Osteocyte (in vitro differentiated cells): Measurements from ENCODE around the gene TJP1. TPM values are rescaled to one million over a fixed set of nuclear protein-coding genes. Genes with fewer than 3 reads are reported as not detected.

Source experiments
- DNase-seq: peaks from one replicate; pipeline ENCODE4 v3.0.0; 2021; ENCODE audit warnings: mixed read lengths; ENCODE audit not compliant: unreplicated experiment; ENCODE audit errors: extremely low spot score
- H3K27ac Mint-ChIP-seq: one replicate; pipeline ENCODE4 v1.8.0; 2021; ENCODE audit warnings: mild to moderate bottlenecking, mixed read lengths; ENCODE audit not compliant: unreplicated experiment
- H3K27me3 Mint-ChIP-seq: one replicate; pipeline ENCODE4 v1.8.0; 2021; ENCODE audit warnings: mixed read lengths; ENCODE audit not compliant: unreplicated experiment
- H3K36me3 Mint-ChIP-seq: one replicate; pipeline ENCODE4 v1.8.0; 2021; ENCODE audit warnings: mixed read lengths; ENCODE audit not compliant: unreplicated experiment
- H3K4me1 Mint-ChIP-seq: one replicate; pipeline ENCODE4 v1.8.0; 2021; ENCODE audit warnings: mixed read lengths; ENCODE audit not compliant: unreplicated experiment
- H3K4me3 Mint-ChIP-seq: one replicate; pipeline ENCODE4 v1.8.0; 2021; ENCODE audit warnings: mild to moderate bottlenecking, moderate library complexity, mixed read lengths; ENCODE audit not compliant: unreplicated experiment
- H3K9me3 Mint-ChIP-seq: one replicate; pipeline ENCODE4 v1.8.0; 2021; ENCODE audit warnings: mixed read lengths; ENCODE audit not compliant: unreplicated experiment
- total RNA-seq: library from RNA; stranded (reverse); gene quantifications from 2 replicates; pipeline ENCODE4 v1.2.1, GENCODE V29; 2021
- TF ChIP-seq, protein P1 (sequence below): fragments of 200-600 bp; sonication (generic); IDR thresholded peaks from 2 replicates; pipeline ENCODE4 v1.5.0; 2021; ENCODE audit warnings: antibody characterized with exemption, mild to moderate bottlenecking, moderate library complexity

The TJP1 gene
- total RNA-seq, 1 donor from 2014 or later = 113 TPM

DNA sequence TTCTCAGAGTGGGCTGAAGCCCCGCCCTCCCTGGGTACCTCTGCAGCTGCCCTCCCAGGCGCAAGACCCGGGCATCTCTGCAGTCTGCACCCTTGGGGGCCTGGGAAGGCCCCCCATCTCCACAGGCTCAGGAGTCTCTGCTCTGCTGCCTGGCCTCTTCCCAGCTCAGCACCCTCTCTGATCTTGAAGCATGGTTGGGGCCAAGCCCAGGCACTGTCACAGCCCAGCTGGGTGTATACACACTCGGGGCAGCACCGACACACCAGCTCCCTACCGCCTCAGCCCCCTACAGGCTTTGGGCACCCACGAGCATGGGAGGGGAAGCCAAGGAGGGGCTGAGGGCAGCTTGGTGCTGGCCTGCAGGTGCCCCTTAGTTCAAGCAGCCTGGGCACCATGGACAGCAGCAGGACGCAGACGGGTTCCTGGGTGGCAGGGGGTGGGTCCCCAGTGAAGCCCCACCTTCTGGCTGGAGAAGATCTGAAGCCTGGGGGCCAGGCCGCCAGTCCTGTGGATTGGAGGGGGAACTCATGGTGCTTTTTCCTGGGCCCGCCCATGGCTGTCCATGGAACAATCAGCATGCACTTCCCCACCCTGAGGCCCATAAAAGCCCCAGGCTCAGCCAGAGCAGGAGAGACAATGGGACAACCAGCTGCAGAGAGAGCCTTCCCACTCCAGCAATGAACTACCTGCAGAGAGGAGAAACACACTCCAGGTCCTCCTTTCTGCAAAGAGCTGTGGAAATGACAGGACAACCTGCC lies 170.6 kb downstream of the TJP1 start:
- TF ChIP-seq, protein P1, sequence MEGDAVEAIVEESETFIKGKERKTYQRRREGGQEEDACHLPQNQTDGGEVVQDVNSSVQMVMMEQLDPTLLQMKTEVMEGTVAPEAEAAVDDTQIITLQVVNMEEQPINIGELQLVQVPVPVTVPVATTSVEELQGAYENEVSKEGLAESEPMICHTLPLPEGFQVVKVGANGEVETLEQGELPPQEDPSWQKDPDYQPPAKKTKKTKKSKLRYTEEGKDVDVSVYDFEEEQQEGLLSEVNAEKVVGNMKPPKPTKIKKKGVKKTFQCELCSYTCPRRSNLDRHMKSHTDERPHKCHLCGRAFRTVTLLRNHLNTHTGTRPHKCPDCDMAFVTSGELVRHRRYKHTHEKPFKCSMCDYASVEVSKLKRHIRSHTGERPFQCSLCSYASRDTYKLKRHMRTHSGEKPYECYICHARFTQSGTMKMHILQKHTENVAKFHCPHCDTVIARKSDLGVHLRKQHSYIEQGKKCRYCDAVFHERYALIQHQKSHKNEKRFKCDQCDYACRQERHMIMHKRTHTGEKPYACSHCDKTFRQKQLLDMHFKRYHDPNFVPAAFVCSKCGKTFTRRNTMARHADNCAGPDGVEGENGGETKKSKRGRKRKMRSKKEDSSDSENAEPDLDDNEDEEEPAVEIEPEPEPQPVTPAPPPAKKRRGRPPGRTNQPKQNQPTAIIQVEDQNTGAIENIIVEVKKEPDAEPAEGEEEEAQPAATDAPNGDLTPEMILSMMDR = no peak
- DNase-seq = peak; percentile 75
- Mint-ChIP-seq H3K27ac (no peak overlapping the region), H3K27me3 (peaks cover 3% of the 10 kb centered on the region), H3K4me3 (no peak overlapping the region), H3K4me1 (peaks cover 3% of the 10 kb centered on the region), H3K9me3 (no peaks in the 10 kb centered on the region), H3K36me3 (no peaks in the 10 kb centered on the region)
